Neural cell (in vitro differentiated cells): ENCODE data around the gene TMF1. TPM values are rescaled to one million over a fixed set of nuclear protein-coding genes. Genes with fewer than 3 reads are reported as not detected.
A peak's percentile ranks its signal among the peaks of the same experiment; 100 is the strongest.

Experiments used
- H2AFZ ChIP-seq: fragments of 200-600, 300-800 bp; sonication (generic), shearing (Covaris generic); 2 replicates; pipeline ENCODE4 v1.6.0; 2014; ENCODE audit warnings: low read depth, mild to moderate bottlenecking, antibody characterized with exemption, low read length, moderate library complexity
- H3F3A ChIP-seq: fragments of 200-600 bp; shearing (Covaris generic); 2 replicates; pipeline ENCODE4 v1.6.1; 2016; ENCODE audit warnings: mild to moderate bottlenecking, moderate library complexity, mixed read lengths, antibody characterized with exemption, low read length; ENCODE audit not compliant: insufficient read depth, poor library complexity, severe bottlenecking
- H3K27ac ChIP-seq: fragments of 200-600, 300-800 bp; sonication (generic), shearing (Covaris generic); 2 replicates; pipeline ENCODE4 v1.5.1; 2014; ENCODE audit warnings: mild to moderate bottlenecking, low read length, moderate library complexity
- H3K27me3 ChIP-seq: fragments of 300-800, 200-600 bp; sonication (generic), shearing (Covaris generic); 2 replicates; pipeline ENCODE4 v1.6.0; 2014; ENCODE audit warnings: mild to moderate bottlenecking, low read depth, low read length, moderate library complexity; ENCODE audit not compliant: insufficient read depth
- H3K36me3 ChIP-seq: fragments of 300-800, 200-600 bp; sonication (generic), shearing (Covaris generic); 2 replicates; pipeline ENCODE4 v1.5.1; 2014; ENCODE audit warnings: mild to moderate bottlenecking, antibody characterized with exemption, low read length, moderate library complexity; ENCODE audit not compliant: insufficient read depth
- H3K4me2 ChIP-seq: fragments of 300-800, 200-600 bp; sonication (generic), shearing (Covaris generic); 2 replicates; pipeline ENCODE4 v1.6.0; 2014; ENCODE audit warnings: mild to moderate bottlenecking, low read length
- H3K4me3 ChIP-seq: fragments of 300-800, 200-600 bp; sonication (generic), shearing (Covaris generic); 2 replicates; pipeline ENCODE4 v1.5.1; 2014; ENCODE audit warnings: mild to moderate bottlenecking, low read length, moderate library complexity
- H3K79me2 ChIP-seq: fragments of 200-600 bp; shearing (Covaris generic); replicated peaks from 2 replicates; pipeline ENCODE4 v1.6.0; 2014; ENCODE audit warnings: mild to moderate bottlenecking, low read length, moderate library complexity; ENCODE audit not compliant: insufficient read depth
- H3K9ac ChIP-seq: fragments of 300-800, 200-600 bp; sonication (generic), shearing (Covaris generic); 2 replicates; pipeline ENCODE4 v1.6.1; 2016; ENCODE audit warnings: mild to moderate bottlenecking, low read length, mixed read lengths
- H3K9me2 ChIP-seq: fragments of 200-600 bp; shearing (Covaris generic); 2 replicates; pipeline ENCODE4 v1.6.1; 2016; ENCODE audit warnings: mild to moderate bottlenecking, low read length, mixed read lengths; ENCODE audit not compliant: insufficient read depth
- H3K9me3 ChIP-seq: fragments of 200-600, 300-800 bp; sonication (generic), shearing (Covaris generic); 2 replicates; pipeline ENCODE4 v1.6.1; 2016; ENCODE audit warnings: mild to moderate bottlenecking, mixed run types, low read length, moderate library complexity, mixed read lengths
- H4K20me1 ChIP-seq: fragments of 200-600 bp; shearing (Covaris generic); 2 replicates; pipeline ENCODE4 v1.6.1; 2016; ENCODE audit warnings: mild to moderate bottlenecking, mixed run types; ENCODE audit not compliant: insufficient read depth
- EP300 ChIP-seq: fragments of 450-650 bp; conservative IDR thresholded peaks from 2 replicates; pipeline ENCODE4 v1.6.1; 2014; ENCODE audit warnings: antibody characterized with exemption, mild to moderate bottlenecking, moderate library complexity; ENCODE audit not compliant: poor library complexity, severe bottlenecking
- EZH2 ChIP-seq: fragments of 200-600, 300-800 bp; shearing (Covaris generic), sonication (generic); IDR thresholded peaks from 2 replicates; pipeline ENCODE4 v1.6.1; 2014; ENCODE audit warnings: antibody characterized with exemption, low read length, borderline replicate concordance, mild to moderate bottlenecking; ENCODE audit not compliant: insufficient read depth, poor library complexity, severe bottlenecking
- MXI1 ChIP-seq: fragments of 450-650 bp; conservative IDR thresholded peaks from 2 replicates; pipeline ENCODE4 v1.6.1; 2014; ENCODE audit warnings: antibody characterized with exemption, mild to moderate bottlenecking; ENCODE audit not compliant: poor library complexity, severe bottlenecking
- POLR2AphosphoS5 ChIP-seq: IDR thresholded peaks from 2 replicates; pipeline ENCODE4 v1.6.1; 2012
- RAD21 ChIP-seq: fragments of 450-650 bp; conservative IDR thresholded peaks from 2 replicates; pipeline ENCODE4 v1.6.1; 2014; ENCODE audit warnings: antibody characterized with exemption, mild to moderate bottlenecking, moderate library complexity
- SMC3 ChIP-seq: fragments of 450-650 bp; conservative IDR thresholded peaks from 2 replicates; pipeline ENCODE4 v1.6.1; 2014; ENCODE audit warnings: antibody characterized with exemption, mild to moderate bottlenecking, moderate library complexity; ENCODE audit not compliant: poor library complexity
- TAF1 ChIP-seq: IDR thresholded peaks from 2 replicates; pipeline ENCODE4 v1.6.1; 2012; ENCODE audit warnings: low read depth
- polyA plus RNA-seq: library from polyadenylated mRNA; depleted of rRNA; stranded (reverse); fragments of >200 nt; gene quantifications from 2 replicates; pipeline ENCODE4 v1.2.3, GENCODE V29; 2014
- TF ChIP-seq, protein P1 (sequence below): IDR thresholded peaks from 2 replicates; pipeline ENCODE4 v1.6.1; 2012; ENCODE audit warnings: borderline replicate concordance
- TF ChIP-seq, protein P2 (sequence below): fragments of 450-650 bp; IDR thresholded peaks from 2 replicates; pipeline ENCODE4 v1.5.1; 2014; ENCODE audit warnings: antibody characterized with exemption, mild to moderate bottlenecking, moderate library complexity; ENCODE audit not compliant: poor library complexity, severe bottlenecking

The TMF1 gene
- polyA plus RNA-seq, 1 donor from 2014 or later = 21.4 TPM

DNA sequence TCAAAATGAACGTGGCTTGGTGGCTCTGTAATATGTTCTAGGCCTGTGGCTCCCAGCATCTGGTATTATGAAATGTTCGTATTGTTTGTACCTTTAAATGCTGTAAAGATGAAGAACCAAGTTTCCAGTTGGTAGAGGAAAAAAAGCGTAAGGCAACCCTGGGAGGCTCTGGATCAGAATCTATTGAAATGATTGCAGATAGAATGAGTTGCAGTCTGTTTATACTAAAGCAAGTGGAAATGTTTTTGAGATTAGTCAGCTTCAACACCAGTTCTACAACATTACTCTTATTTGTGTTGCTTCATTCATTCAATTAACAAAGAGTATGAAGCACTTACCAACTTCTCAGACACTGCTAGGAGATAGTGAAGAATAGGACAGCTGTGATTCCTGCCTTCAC lies 37.9 kb upstream of the TMF1 start:
- H2AFZ ChIP-seq = no peak overlapping the region
- H3K27ac ChIP-seq = no peak overlapping the region
- H3K9me3 ChIP-seq = no peaks in the 10 kb centered on the region
- no peak overlapping the region for H3K4me3 ChIP-seq
- H4K20me1 ChIP-seq = no peaks in the 10 kb centered on the region
- H3K36me3 ChIP-seq = no peaks in the 10 kb centered on the region
- H3K79me2 ChIP-seq = peaks cover 37% of the 10 kb centered on the region
- H3K27me3 ChIP-seq = no peaks in the 10 kb centered on the region
- H3K4me2 ChIP-seq = no peak overlapping the region
- TF ChIP-seq SMC3 (no peak), TAF1 (no peak), EZH2 (no peak), MXI1 (no peak), EP300 (no peak), RAD21 (no peak), POLR2AphosphoS5 (no peak)
- TF ChIP-seq, protein P1, sequence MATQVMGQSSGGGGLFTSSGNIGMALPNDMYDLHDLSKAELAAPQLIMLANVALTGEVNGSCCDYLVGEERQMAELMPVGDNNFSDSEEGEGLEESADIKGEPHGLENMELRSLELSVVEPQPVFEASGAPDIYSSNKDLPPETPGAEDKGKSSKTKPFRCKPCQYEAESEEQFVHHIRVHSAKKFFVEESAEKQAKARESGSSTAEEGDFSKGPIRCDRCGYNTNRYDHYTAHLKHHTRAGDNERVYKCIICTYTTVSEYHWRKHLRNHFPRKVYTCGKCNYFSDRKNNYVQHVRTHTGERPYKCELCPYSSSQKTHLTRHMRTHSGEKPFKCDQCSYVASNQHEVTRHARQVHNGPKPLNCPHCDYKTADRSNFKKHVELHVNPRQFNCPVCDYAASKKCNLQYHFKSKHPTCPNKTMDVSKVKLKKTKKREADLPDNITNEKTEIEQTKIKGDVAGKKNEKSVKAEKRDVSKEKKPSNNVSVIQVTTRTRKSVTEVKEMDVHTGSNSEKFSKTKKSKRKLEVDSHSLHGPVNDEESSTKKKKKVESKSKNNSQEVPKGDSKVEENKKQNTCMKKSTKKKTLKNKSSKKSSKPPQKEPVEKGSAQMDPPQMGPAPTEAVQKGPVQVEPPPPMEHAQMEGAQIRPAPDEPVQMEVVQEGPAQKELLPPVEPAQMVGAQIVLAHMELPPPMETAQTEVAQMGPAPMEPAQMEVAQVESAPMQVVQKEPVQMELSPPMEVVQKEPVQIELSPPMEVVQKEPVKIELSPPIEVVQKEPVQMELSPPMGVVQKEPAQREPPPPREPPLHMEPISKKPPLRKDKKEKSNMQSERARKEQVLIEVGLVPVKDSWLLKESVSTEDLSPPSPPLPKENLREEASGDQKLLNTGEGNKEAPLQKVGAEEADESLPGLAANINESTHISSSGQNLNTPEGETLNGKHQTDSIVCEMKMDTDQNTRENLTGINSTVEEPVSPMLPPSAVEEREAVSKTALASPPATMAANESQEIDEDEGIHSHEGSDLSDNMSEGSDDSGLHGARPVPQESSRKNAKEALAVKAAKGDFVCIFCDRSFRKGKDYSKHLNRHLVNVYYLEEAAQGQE = no peak
- TF ChIP-seq, protein P2, sequence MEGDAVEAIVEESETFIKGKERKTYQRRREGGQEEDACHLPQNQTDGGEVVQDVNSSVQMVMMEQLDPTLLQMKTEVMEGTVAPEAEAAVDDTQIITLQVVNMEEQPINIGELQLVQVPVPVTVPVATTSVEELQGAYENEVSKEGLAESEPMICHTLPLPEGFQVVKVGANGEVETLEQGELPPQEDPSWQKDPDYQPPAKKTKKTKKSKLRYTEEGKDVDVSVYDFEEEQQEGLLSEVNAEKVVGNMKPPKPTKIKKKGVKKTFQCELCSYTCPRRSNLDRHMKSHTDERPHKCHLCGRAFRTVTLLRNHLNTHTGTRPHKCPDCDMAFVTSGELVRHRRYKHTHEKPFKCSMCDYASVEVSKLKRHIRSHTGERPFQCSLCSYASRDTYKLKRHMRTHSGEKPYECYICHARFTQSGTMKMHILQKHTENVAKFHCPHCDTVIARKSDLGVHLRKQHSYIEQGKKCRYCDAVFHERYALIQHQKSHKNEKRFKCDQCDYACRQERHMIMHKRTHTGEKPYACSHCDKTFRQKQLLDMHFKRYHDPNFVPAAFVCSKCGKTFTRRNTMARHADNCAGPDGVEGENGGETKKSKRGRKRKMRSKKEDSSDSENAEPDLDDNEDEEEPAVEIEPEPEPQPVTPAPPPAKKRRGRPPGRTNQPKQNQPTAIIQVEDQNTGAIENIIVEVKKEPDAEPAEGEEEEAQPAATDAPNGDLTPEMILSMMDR = no peak
- no peak overlapping the region for H3K9ac ChIP-seq
- no peaks in the 10 kb centered on the region for H3F3A ChIP-seq
- no peaks in the 10 kb centered on the region for H3K9me2 ChIP-seq

DNA sequence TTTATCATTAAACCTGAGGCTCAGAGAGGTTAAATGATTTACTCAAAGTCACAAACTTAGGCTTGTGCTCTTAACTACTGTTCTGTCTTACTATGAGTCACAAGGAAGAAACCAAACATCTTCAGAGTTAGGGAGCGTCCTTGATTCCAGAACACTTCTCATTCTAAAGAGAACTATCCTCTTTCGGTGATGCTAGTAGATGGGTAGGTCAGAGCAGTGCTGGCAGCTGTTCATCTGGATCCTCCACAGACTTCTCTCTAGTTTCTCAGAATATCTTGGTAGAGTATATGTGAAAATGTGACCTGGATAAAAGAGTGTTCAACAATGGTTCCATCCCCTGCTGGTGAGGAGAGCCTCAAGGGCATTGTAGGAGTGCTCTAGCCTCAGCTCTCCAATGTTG lies 35.9 kb upstream of the TMF1 start:
- no peaks in the 10 kb centered on the region for H3K27me3 ChIP-seq
- H3K4me2 ChIP-seq = no peak overlapping the region
- peak overlapping the region; percentile 38 for H3K4me3 ChIP-seq
- H3K36me3 ChIP-seq = no peaks in the 10 kb centered on the region
- no peaks in the 10 kb centered on the region for H3K9me3 ChIP-seq
- no peak overlapping the region for H3K9ac ChIP-seq
- no peak overlapping the region for H3K27ac ChIP-seq
- H3K79me2 ChIP-seq = peaks cover 37% of the 10 kb centered on the region
- H3F3A ChIP-seq = no peaks in the 10 kb centered on the region
- no peak for TF ChIP-seq EP300
- TF ChIP-seq, protein P2 = no peak
- no peak for TF ChIP-seq POLR2AphosphoS5
- no peak for TF ChIP-seq RAD21
- no peak for TF ChIP-seq MXI1
- TF ChIP-seq EZH2 = no peak
- no peak for TF ChIP-seq SMC3
- TF ChIP-seq, protein P1 = no peak
- no peak for TF ChIP-seq TAF1
- no peak overlapping the region for H2AFZ ChIP-seq
- H4K20me1 ChIP-seq = no peaks in the 10 kb centered on the region
- H3K9me2 ChIP-seq = no peaks in the 10 kb centered on the region
